NB4 (cell line): ENCODE measurements around the gene NACA2.

Experiments
- MYC ChIP-seq: IDR thresholded peaks from 2 replicates; pipeline ENCODE4 v1.6.1; 2011; ENCODE audit warnings: low read depth, low read length
- POLR2A ChIP-seq: IDR thresholded peaks from 2 replicates; pipeline ENCODE4 v1.6.1; 2011; ENCODE audit warnings: mild to moderate bottlenecking; ENCODE audit not compliant: insufficient read length; ENCODE audit errors: extremely low read depth
- TF ChIP-seq, protein P1 (sequence below): IDR thresholded peaks from one replicate; pipeline ENCODE4 v1.5.1; 2012; ENCODE audit warnings: low read depth, low read length
- TF ChIP-seq, protein P2 (sequence below): IDR thresholded peaks from 2 replicates; pipeline ENCODE4 v1.6.1; 2011; ENCODE audit warnings: low read depth, low read length

DNA sequence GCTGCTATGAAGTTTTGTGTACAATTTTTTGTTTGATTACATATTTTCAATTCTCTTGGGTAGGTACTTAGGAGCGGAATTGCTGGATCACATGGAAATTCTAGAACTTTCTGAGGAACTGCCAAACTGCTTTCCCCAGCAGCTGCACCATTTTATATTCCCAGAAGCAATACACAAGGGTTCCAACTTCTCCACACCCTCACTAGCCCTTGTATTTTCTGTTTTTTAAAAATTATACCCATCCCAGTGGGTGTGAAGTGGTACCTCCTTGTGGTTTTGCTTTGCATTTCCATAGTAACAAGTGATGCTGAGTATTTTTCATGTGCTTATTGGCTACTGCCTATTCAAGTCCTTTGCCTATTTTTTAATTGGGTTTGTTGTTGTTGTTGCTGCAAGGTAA lies 20.9 kb downstream of the NACA2 start:
- TF ChIP-seq POLR2A (no peak), MYC (no peak)
- TF ChIP-seq, protein P1, sequence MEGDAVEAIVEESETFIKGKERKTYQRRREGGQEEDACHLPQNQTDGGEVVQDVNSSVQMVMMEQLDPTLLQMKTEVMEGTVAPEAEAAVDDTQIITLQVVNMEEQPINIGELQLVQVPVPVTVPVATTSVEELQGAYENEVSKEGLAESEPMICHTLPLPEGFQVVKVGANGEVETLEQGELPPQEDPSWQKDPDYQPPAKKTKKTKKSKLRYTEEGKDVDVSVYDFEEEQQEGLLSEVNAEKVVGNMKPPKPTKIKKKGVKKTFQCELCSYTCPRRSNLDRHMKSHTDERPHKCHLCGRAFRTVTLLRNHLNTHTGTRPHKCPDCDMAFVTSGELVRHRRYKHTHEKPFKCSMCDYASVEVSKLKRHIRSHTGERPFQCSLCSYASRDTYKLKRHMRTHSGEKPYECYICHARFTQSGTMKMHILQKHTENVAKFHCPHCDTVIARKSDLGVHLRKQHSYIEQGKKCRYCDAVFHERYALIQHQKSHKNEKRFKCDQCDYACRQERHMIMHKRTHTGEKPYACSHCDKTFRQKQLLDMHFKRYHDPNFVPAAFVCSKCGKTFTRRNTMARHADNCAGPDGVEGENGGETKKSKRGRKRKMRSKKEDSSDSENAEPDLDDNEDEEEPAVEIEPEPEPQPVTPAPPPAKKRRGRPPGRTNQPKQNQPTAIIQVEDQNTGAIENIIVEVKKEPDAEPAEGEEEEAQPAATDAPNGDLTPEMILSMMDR = no peak
- TF ChIP-seq, protein P2, sequence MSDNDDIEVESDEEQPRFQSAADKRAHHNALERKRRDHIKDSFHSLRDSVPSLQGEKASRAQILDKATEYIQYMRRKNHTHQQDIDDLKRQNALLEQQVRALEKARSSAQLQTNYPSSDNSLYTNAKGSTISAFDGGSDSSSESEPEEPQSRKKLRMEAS = no peak
